Measurements from ENCODE around the gene PLS1.
"Not testable (repeated sequence)": the region's sequence is repeated elsewhere in the genome, so short reads cannot be mapped to it uniquely, and the experiment has no call there.

PLS1 gene, protein sequence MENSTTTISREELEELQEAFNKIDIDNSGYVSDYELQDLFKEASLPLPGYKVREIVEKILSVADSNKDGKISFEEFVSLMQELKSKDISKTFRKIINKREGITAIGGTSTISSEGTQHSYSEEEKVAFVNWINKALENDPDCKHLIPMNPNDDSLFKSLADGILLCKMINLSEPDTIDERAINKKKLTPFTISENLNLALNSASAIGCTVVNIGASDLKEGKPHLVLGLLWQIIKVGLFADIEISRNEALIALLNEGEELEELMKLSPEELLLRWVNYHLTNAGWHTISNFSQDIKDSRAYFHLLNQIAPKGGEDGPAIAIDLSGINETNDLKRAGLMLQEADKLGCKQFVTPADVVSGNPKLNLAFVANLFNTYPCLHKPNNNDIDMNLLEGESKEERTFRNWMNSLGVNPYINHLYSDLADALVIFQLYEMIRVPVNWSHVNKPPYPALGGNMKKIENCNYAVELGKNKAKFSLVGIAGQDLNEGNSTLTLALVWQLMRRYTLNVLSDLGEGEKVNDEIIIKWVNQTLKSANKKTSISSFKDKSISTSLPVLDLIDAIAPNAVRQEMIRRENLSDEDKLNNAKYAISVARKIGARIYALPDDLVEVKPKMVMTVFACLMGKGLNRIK

DNA sequence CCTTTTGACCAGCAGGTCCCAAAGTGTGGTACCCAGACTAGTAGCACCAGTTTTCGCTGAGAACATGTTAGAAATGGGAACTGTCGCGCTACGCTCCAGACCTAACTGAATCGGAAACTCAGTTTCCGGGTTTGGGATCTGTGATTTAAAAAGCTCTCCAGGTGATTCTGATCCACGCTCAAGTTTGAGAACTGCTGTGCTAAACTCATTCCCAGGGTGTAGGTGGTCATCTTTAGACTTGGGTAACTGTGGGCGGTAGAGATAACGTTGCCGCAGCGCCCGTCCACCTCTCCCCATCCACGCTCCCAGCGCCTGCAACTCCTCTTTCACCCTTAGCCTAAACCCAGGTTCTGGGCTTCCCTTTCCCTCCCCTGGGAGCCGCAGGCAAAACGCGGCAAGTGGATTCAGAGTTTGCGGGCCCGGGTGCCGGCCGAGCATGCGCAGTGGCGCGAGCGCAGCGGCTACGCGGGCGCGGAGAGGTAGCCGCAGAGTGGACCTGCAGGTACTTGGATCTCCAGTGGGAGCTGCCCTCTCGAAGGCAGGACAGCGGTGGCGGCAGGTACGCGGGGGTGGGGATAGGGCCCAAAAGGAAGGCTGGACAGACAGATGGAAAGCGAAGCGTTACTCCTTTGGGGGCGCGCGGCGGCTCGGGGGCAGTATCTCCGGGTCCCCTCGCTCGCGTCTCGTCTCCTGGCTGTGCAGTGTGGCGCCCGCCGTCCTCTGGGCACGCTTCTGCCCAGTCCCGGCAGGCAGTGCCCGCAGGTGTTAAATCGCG lies at the start of gene PLS1:
Gene PLS1 (plus strand): TSS at position 443 of the 775 bp plus-strand sequence. CDS start 67,845 bp downstream, outside the sequence.
- peak; percentile 79 for DNase-seq (ENCODE audit: low read depth)

- DNase-seq (ENCODE audit: low read depth): no peak
Measured at GRCh38 chr3:142549986-142550385, 46.2 kb upstream of the PLS1 start.

GRCh38 chr3:142552579-142552978 lies 43.6 kb upstream of the PLS1 start:
- not testable (repeated sequence) for DNase-seq (ENCODE audit: low read depth)

DNA sequence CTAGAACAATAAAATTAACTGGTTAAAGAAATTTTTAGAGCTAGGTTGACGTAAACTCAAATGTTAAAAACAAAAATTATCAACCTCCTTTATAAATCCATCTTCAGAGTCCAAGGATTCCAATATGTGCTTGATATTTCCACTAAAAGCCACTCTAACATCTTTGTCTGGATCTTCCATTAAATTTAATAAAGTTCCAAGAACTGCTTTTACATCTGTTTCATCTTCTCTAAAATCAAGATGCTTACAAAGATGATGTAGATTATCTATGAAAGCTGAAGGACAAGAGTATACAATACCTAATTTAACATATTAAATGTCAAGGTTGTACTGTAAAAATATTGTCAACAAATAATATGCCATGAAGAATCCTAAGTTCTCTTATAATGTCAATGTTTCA lies 42.5 kb upstream of the PLS1 start:
- DNase-seq (ENCODE audit: low read depth): no peak

GRCh38 chr3:142560118-142560517 lies 36.1 kb upstream of the PLS1 start:
- no peak for DNase-seq (ENCODE audit: low read depth)

GRCh38 chr3:142563496-142563997 lies 32.6 kb upstream of the PLS1 start:
- DNase-seq (ENCODE audit: low read depth): no peak

DNA sequence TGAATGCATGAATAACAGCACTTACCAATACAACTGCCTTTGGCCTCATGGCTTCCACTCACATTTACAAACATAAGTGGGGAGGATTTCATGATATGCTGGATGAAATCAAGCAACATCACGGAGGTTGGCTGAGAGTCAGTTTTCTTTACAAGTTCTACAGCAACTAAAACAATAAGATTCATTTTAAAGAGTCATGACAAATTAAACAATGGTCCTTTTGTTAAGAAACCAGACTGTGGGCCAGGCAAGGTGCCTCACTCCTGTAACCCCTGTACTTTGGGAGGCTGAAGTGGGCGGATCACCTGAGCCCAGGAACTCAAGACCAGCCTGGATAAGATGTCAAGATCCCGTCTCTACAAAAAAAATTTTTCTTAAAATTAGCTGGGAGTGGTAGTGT lies 30.1 kb upstream of the PLS1 start:
- DNase-seq (ENCODE audit: low read depth): no peak

DNA sequence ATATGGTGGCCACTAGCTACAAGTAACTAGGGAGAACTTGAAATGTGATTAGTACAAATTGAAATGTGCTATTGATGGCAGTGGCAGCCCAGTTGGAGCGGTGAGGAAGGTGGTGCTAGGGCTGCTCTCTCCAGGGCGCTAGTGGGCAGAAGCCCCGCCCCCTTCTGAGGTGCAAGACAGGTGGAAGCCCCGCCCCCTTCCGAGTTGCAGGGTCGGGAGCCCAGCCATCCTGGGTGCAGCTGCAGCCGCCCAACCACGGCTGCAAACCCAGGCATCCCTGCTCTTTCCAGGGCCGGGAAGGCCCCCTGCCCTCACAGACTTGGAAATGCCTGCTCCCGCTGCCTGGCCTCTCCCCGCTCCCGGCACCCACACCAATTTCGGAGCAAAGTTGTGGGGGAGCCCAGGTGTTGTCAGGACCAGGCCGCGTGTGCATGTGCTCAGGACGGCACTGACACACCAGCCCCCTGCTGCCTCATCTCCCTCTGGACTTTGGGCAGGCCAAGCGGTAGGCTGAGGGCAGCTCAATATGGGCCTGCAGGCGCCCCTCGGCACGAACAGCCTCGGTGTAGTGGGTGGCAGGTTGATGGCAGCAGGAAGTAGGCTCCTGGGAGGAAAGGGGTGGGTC lies 27.7 kb upstream of the PLS1 start:
- DNase-seq (ENCODE audit: low read depth): no peak

GRCh38 chr3:142569422-142569821 lies 26.8 kb upstream of the PLS1 start:
- DNase-seq (ENCODE audit: low read depth): not testable (repeated sequence)

DNA sequence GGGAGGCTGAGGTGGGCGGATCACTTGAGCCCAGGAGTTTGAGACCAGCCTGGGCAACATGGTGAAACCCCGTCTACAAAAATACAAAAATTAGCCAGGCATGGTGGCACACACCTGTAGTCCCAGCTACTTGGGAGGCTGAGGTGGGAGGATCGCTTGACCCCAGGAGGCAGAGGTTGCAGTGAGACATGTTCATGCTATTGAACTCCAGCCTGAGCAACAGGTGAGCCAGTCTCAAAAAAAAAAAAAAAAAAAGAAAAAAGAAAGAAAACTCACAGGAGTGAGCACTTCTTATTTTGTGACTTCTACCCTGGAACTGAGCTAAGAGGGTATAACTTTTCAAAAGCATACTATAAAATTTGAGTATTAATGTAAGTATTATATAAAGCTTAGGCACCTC lies 22.0 kb upstream of the PLS1 start:
- not testable (repeated sequence) for DNase-seq (ENCODE audit: low read depth)

DNA sequence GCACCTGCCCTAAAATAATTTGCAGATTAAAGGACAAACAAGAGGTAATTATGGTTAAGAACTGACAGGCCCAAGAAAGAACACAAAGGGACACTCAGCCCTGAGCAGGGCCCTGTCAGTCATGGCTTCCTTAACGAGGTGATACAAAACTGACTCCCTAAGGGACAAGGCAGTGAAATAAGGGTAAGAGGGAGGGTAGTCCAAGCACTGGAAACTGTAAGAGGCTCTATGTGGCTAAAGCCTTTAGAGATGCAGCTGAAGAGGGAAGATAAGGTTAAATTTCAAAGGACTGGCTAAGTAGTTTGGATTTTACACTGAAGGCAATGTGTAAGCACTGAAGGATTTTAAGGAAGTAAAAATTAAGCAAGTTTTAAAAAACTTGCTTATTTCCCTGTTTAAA lies 21.5 kb upstream of the PLS1 start:
- DNase-seq (ENCODE audit: low read depth): no peak

DNA sequence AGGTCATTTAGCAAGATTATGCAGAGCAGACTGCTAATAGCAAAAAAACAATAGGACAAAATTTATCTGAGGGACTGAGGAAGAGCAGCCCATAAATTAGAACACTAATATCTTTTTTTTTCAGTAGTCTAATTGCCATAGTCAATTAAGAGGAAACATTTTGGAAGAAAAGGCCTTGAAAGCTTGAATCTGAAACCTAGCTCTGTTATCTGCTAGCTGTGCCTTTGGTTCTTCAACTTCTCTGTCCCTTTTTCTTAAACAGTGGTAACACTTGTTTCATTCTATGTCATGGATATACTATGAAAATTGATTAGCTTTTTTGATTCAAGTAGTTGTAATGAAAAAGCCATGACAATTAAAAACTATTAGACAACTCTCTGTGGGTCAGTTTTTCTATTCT lies 19.4 kb upstream of the PLS1 start:
- DNase-seq (ENCODE audit: low read depth): no peak

GRCh38 chr3:142577696-142578328 lies 18.4 kb upstream of the PLS1 start:
- no peak for DNase-seq (ENCODE audit: low read depth)

GRCh38 chr3:142578329-142579223 lies 17.6 kb upstream of the PLS1 start, which contains the start of gene ATR:
Gene ATR, minus strand, starts transcription at chr3:142578733. Its CDS starts 29 bp downstream, at chr3:142578704.
- peak; percentile 96 for DNase-seq (ENCODE audit: low read depth)

- no peak for DNase-seq (ENCODE audit: low read depth)
Measured at GRCh38 chr3:142580061-142580423, 16.2 kb upstream of the PLS1 start.

DNA sequence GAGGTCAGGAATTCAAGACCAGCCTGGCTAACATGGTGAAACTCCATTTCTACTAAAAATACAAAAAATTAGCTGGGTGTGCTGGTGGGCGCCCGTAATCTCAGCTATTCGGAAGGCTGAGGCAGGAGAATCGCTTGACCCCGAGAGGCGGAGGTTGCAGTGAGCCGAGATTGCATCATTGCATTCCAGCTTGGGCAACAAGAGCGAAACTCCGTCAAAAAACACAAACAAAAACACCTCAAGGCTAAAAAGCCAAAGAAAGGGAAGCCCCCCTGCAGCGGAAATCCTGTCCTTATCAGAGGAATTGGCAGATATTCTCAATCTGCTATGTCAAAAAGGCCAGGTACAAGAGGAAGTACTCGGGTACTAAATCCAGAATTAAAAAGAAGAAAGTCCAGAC lies 15.1 kb upstream of the PLS1 start:
- not testable (repeated sequence) for DNase-seq (ENCODE audit: low read depth)

DNA sequence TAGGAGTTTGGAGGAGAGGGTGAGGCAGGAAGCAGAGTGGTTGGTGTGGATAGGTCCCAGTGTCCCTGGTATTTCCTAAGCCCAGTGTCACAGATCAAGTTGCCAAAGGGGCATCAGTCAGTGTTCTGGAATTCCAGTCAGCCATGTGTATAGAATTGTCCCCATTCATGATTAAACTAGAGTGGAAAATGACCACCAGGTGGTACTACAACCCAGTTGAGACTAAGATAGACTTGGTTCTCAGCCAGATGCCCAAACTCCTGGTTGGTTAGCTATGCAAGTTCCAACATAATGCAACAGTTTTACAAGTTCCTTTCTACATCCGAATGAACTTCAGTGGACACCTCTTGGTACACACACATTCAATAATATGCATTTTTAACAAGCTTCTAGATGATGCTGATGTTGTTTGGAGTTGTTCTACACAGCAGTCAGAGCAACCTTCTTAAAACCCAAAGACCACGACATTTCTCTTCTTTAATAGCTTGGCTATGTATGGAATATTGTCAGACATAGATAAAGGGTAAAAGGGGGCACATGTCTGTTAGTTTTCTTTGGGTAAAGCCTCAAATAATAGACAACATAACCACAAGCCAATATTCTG lies 9.3 kb upstream of the PLS1 start:
- no peak for DNase-seq (ENCODE audit: low read depth)

GRCh38 chr3:142588703-142589102 lies 7.5 kb upstream of the PLS1 start:
- no peak for DNase-seq (ENCODE audit: low read depth)

GRCh38 chr3:142592268-142592667 lies 3.9 kb upstream of the PLS1 start:
- not testable (repeated sequence) for DNase-seq (ENCODE audit: low read depth)

DNA sequence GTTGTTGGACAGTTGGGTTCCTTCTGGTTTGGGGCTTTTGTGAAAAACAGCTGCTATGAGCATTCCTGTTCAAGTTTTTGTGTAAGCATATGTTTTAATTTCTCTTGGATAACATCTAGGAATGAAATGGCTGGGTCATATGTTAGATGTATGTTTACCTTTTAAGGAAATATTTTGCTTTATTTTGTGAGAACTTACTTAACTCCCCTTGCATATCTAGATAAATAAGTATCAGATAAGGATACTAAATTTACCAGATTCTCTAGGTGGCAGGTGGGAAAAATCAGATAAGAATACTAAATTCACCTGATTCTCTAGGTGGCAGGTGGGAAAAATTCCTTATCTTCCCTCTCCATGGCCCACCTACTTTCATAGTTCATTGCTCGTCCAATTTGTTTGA lies 1.1 kb upstream of the PLS1 start:
- no peak for DNase-seq (ENCODE audit: low read depth)
